ENCODE measurements around the gene C16orf87.

DNA sequence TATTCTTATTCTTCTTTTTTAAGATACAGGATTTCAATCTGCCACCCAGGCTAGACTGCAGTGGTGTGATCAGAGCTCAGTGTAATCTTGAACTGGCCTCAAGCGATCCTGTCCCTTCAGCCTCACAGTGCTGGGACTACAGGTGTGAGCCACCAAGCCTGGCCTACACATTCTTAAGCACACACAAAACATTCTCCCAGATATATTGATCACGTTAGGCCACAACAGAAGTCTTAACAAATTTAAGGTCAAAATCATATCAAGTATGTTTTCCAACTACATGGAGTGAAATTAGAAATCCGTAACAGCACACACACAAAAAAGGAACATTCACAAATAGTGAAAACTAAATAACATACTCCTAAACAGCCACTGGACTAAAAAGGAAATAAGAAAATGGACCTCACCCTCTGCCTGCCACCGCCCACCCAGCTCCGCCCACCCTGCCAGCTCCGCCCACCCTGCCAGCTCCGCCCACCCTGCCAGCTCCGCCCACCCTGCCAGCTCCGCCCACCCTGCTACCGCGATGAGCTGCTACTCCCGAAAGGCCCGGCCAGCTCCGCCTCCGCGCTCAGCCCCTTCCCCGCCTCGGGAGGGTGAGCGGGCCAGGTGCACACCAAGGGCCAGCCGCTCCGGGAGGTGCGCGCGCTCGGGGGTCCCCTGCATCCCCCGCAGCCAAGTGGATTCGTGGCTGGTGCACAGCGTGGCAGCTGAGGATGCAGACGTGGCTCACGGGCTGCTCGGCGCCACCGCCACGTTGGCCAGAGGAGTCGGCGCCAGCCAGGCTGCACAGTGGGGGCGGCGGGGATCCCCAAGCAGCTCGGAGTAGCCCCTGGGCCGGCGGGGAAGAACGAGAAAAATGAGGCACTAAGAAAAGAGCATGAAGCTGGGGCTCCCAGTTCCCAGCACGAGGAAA, 41.2 kb downstream of the C16orf87 start:
- TF ChIP-seq POLR2A (IDR thresholded peaks at IDR 0.05; ENCODE audit: low read length) (no peak), GATA1 (IDR thresholded peaks at IDR 0.05; ENCODE audit: low read depth, low read length) (no peak)
